Measurements from ENCODE around the gene FOXL2NB. TPM values are rescaled to one million over a fixed set of nuclear protein-coding genes. Genes with fewer than 3 reads are reported as not detected.

Gene FOXL2NB
- total RNA-seq, 1 experiment from 2014 or later, result 2.6 TPM

DNA sequence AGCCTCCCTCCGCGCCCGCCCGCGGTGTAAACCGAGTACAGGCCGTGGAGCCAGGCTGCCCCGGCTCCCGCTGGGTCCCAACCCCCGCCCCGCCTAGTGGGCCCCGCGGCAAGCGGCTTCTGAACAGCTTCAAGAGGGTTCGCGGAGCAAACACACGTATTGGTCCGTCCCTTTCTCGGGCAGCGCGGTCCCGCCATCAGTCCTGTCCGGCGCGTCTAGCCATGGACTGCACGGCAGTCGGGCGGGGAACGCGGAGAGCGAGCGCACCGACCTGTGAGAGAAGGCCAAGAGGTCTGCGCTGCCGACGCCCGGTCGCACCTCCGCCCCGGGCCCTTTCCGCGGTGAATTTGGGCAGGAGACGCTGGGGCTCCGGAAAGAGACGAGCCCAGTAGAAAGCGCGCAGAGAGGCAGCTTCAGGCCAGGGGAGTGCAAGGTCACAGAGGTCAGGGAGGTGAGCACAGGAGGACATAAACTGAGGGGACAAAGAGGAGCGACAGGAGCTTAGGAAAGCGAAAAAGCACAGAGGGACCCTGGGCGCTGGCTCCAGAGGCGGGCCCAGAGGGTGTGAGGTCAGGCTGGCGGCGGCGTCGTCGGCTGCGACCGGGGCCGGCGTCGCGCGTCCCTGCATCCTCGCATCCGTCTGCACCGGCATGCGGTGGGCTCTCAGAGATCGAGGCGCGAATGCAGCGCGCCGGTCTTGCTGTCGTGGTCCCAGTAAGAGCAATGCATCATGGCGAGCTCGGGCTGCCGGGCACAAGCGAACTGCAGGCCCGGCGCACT, 1.9 kb upstream of the FOXL2NB start:
- DNase-seq (ENCODE audit: low read depth), result peak; percentile 30

DNA sequence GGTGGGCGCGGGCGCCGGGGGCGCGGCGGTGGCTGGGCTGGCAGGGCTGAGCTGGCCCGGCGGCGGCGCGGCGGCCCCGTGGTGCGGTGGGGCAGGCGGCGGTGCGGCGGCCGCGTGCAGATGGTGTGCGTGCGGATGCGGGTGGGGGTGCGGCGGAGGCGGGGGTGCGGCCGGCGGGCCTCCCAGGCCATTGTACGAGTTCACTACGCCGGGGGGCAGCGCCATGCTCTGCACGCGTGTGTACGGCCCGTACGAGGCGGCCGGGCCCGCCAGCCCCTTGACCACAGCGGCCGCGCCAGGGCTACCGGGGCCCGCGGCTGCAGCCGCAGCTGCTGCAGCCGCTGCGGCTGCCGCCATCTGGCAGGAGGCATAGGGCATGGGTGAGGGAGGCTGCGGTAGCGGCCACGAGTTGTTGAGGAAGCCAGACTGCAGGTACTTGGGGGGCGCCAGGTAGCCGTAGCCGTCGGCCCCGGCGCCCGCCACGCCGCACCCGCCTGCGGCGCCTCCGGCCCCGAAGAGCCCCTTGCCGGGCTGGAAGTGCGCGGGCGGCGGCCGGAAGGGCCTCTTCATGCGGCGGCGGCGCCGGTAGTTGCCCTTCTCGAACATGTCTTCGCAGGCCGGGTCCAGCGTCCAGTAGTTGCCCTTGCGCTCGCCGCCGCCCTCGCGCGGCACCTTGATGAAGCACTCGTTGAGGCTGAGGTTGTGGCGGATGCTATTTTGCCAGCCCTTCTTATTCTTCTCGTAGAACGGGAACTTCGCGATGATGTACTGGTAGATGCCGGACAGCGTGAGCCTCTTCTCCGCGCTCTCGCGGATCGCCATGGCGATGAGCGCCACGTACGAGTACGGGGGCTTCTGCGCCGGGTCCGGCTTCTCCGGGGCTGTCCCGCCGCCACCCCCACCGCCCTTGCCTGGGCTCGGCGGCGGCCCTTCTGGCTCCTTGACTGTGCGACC, 1.0 kb upstream of the FOXL2NB start:
- DNase-seq (ENCODE audit: low read depth), result peak; percentile 56

DNA sequence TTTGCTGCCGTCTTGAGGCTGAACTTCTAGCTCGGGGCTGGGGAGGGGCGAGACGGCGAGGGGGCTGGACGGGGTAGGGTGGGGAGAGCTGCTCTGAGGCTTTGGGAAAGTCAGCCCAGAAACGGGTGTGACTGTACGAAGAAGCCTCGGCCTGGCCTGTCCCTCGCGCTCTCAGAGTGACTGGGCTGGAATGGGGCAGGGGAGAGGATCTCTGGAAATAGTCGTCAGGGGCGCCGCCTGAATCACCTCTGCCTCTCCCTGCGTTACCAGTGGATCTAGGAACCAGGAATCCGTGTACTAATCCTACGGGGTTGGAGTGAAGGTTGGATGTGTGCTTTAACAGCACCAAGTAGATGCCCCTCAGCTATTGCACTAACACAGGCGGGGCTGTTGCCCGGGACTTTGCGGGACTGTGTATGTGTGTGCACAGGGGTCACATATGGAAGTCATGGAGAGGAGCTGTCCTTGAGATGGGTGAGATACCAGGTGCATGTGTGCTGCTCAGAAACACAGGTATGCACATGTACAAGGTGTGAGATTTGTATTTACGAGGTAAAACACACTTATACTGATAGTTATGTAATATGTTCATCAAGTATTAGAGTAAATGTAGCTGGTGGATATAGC, 591 bp downstream of the FOXL2NB start:
- no peak for DNase-seq (ENCODE audit: low read depth)

DNA sequence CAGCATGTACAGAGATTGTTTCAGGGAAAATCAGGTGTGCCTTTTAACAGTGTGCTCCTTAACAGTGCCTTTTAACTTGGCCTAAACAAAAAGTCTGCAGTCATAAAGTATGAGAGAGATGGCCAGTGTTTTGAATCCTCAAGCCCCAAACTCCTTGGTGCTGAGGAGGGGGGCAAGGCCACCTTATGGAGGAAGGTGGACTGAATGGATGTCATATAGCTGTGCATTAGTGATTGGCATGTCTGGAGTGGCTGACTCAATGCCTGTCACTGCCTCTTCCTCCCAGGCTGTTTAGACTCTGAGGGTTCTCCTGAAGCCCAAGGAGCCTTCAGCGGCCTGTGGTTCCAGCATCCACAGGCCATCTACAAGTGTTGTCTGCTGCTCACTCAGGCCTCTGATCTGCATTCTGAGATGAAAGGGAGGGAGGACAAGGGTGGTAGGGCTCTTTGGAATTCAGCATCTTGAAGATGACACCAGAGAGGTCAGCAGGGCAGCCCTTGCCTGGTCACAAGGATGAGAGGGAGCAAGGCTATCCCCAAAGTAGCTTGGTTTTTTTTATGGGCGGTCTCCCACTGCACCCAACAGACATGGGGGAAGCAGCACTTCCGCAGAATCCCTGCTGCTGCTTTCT, 1.5 kb downstream of the FOXL2NB start:
- DNase-seq (ENCODE audit: low read depth), result no peak

DNA sequence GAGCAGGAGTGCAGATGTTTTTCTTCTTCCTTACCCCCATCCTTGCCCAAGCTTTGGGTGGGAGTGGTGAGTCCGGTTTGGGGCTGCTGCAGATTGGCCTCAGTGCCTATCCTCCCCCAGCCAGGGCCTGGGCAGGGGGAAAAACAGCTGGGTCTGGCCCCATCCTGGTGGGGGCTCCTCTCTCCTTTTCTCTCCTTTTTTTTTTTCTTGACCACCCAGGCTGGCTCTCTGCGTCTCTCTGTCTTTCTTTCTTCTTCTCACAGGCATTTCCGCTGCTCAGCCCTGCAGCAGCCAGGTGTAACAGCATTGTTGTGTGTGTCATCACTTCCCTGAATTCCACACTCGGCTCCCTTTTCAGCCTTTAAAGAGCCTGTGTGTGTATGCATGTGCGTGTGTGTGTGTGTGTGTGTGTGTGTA, 2.0 kb downstream of the FOXL2NB start:
- DNase-seq (ENCODE audit: low read depth), result no peak

DNA sequence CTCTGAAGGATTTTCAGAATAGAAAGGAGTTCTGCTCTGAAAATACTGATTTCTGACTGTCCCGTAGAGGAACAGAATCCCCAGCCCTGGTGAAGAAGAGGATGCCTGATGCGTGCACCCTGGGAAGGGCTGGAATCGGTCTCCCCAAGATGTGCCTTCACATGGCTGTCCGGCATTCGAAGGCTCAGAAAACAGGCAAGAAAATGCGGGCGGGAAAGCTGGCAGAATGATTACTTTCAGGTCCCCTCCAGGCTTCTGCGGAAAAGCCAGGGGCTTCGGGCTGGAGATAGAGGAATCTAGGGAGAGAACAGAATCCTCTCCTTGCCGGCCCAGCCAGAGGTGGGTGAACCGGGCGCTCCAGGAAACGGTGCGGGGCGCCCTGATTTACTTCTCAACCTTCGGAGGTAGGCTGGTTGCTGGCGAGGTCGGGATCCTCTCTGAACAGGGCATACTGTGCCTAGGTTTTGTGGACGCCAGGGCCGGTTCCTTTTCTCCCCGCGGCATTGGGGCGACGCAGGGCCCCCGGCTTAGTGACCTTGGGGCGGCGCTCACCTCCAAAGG, 2.5 kb downstream of the FOXL2NB start:
- DNase-seq (ENCODE audit: low read depth), result no peak

DNA sequence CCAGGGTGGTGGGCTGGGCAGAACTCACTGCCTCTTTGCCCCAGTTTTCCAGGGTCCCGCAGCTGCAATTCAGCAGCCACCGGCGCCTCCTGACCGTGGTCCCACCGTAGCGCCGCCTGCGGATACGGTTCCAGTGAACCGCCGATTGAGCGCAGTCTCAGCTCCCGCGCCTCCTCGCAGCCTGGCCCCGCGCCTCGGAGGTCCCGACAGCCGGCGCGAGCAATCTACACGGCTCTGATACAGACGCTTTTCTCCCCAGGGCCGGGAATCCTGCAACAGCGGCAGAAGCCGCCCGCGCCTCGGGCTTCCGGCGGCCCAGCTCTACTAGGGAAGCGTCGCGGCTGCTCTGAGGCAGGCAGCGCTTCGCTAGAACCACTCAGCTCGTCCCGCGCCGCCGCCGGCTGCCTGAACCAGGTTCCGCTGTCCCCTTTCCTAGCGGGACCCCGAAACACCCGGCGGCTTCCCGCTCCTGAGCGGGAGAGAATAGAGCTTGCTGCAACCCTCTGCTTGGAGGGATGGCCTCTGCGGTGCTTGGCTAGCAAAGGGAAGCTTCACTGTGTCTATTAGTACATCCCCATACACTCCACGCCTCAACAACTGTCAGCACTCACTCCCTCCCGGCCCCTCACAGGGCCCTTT, 3.1 kb downstream of the FOXL2NB start:
- no peak for DNase-seq (ENCODE audit: low read depth)

DNA sequence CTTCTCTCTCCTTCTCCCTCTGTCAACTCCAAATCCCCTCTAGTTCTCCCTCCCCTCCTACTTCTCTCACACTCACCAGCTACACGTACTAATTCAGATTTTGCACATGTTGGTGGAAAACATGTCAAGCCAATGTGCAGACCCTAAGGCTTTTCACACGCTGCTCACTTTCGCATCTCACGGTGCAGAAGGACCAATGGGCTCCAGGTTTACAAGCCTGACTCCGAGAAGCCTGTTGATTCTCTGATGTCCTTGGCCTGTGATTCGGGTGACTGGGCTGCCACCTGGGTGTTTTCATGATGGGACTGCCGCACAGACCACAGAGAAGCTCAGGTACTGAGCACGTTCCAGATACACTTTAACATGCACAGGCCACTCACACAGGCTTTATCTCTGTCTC, 3.7 kb downstream of the FOXL2NB start:
- DNase-seq (ENCODE audit: low read depth), result no peak

DNA sequence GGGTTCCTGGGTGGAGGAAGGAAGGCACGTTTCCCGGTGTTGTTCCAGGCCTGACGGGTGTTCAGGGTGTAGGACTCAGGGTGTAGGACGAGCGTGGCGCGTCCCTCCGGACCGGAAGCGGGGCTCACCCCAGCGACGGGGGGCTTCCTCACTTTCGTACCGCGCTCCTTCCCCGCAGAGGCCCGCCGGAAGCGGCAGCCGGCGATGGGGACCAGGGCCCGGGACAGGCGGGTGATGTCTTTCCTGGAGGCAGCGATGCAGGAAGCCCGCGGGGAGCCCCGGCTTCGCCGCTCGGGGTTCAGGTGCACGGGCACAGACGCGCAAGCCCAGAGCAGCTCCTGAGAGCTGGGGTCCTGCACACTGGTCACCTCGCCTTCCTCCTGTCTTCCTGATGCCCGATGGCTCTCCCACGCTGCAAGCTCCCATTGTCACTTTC, 13.4 kb downstream of the FOXL2NB start:
- DNase-seq (ENCODE audit: low read depth), result no peak

DNA sequence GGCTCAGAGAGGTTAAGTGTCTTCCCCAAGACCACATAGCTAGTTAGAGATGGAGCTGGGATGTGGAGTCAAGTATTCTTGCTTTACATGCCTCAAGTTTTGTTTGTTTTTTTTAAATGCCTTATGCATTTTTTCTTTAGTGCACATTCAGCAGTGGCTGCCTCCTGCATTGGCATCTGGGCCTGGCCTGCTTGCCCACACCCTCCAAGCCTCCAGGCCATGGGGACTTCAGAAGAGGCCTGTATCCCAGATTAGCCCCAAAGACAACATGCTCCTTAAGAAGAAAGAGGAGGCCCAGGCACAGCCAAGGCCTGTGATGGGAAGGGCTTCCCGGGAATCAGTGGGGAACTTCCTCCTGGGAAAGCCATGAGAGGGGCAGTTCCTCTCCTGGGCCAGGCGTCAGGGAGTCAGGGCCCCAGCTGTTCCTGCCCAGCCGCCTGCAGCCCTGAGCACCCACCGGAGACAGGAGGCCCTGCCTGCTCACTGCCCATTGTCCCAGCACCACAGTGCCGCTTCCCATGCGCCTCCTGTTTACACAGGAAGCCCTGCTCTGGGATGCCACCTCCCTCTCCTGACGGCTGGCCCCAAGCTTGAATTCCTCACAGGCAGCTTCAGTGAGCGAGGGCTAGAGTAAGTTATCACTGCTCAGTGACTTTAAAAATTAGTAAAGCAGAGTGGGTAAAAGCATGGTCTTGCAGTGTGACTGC, 16.0 kb downstream of the FOXL2NB start:
- no peak for DNase-seq (ENCODE audit: low read depth)

DNA sequence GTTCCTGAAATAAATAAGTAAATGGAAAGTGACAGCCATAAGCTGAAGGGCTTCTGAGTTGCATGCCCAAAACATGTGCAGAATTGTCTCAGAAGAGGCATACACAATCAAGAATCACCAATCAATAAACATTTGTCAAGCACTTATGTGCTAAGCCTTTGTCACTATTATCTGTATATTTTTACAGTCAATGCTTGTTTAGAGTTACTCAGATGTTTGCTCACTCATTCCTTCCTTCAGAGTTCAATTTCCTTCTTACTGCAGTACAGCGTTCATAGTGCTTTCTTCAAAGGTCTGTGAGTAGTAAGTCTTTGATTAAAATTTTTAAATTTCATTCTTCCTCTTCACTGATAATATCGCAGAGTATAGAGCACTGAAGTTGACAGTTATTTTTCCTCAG, 17.2 kb downstream of the FOXL2NB start:
- no peak for DNase-seq (ENCODE audit: low read depth)

DNA sequence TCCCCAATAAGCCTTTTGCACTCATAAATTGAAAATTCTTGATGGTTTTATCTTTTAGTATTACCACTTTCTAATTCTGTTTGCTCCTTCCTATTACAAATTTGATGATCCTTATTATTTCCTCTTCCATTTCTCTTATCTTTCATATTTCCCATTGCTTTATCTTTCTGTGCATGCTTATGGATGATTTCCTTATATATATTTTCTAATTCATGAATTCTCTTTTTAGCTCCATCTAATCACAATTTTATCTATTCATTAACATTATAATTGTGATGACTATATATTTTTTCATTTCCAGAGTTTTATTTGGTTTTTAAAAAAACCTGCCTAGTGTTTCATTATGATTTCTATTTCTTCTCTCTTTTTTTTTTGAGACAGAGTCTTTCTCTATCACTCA, 17.9 kb downstream of the FOXL2NB start:
- DNase-seq (ENCODE audit: low read depth), result no peak

DNA sequence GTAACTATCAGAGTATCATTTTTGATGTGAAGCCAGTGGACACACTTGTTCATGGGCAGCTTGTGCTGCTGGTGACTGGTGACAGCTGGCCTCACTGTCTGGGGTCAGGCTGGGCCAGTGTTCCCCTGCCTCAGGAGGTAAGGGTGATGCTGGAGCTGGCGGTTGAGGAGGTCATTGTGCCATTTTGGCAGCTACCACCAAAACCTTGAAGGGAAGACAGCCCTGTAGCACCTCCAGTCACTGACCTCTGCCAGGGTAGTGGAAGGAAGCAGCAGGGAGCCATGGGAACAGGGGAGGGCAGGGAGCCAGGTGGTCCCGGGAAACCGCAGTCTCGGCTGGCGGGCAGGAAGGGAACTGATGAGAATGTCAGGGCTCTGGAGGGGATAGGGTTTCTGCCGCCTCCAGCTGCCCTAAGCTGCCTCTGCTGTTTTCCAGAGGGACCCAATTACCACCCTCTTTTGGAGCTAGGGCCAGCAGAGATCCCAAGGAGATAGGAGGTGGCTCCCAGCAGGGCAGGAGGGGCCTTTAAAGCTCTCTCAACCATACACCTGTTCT, 24.8 kb downstream of the FOXL2NB start:
- DNase-seq (ENCODE audit: low read depth), result no peak

DNA sequence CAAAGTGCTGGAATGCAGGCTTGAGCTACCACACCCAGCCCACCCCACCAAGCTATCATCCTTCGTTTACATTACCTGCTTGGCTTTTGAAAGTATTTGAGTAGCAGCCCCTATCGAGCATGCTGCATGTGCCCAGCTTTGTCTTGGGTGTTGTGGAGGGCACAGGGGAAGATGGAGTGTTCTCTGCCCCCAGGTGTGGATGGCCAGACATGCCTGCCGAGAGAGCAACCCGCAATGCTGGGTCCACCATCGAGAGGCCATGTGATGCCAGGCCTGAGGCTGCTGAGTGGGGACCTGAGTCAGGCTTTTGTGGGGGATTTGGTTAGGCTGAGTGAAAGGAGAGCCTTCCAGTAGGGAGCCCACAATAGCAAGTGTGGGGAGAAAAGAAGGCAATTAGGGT, 25.9 kb downstream of the FOXL2NB start:
- DNase-seq (ENCODE audit: low read depth), result no peak

DNA sequence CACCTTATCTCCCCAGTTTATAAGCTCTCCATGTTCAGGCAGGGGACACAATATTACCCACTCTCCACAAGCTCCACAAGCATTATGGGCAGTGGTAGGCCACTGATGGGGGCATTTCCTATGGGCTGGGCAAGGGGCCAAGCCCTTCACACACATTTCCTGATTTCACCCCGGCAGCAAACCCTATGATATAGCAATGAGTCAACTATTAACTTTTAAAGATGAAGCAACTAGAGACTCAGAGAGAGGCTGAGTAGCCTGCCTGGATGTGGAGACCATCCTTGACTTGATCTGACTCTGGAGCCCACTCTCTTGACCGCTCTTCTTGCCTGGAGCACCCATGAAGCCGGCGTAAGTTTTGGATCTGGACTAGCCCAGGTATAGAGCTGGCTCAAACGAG, 27.4 kb downstream of the FOXL2NB start:
- peak; percentile 47 for DNase-seq (ENCODE audit: low read depth)

DNA sequence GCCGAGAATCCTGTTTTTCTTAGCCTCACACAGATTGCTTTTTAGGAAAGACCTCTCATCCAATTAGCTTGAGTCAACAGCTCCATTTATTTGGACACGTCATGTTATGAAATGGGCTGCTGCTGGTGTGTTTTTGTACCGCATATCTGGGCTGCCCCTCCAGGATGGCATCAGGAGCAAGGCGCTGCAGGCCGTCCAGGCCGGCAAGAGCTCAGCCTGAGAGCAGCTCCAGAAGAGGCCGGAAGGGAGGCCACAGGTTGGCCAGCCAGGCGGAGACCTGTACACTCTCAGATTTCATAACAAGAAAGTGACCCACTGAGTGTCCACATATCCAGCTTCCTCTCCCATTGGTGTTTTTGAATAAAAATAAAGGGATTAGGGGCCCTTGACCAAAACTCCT, 28.3 kb downstream of the FOXL2NB start:
- no peak for DNase-seq (ENCODE audit: low read depth)

DNA sequence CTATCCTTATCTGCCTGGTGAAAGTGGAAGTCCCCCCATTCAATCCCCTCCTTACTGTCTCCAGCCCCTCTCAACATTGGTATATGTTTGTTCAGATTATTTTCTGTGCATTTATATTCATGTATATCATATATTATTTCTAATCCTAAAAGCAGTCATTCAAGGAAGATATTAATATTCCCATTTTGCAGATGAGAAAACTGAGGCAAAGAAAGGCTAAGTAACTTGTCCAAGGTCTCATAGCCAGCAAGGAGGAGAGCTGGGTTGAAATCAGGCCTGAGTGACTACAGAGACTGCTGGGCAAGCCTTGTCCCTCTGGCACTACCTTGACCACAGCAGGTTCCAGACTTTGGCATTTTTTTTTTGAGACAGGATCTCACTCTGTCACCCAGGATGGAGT, 29.0 kb downstream of the FOXL2NB start:
- DNase-seq (ENCODE audit: low read depth), result no peak

DNA sequence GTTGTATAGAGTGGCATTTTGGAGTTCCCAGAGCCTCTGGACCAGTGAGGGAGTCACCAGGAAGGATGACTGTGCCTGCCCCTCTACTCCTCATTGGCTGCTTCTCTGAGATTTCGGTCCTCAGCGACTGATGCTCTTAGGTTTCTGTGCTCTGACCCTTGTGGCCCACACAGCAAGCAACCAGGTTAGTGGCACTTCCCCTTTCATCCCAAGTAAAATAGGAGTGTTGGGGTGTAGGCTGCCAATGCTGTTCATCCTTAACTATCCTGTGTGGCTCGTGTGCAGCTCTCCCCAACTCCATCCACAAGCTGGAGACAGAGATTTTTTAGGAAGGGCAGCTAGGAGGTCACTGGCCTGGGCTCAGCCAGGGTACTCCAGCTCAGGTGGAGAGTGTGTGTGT, 37.8 kb downstream of the FOXL2NB start:
- DNase-seq (ENCODE audit: low read depth), result peak; percentile 10

DNA sequence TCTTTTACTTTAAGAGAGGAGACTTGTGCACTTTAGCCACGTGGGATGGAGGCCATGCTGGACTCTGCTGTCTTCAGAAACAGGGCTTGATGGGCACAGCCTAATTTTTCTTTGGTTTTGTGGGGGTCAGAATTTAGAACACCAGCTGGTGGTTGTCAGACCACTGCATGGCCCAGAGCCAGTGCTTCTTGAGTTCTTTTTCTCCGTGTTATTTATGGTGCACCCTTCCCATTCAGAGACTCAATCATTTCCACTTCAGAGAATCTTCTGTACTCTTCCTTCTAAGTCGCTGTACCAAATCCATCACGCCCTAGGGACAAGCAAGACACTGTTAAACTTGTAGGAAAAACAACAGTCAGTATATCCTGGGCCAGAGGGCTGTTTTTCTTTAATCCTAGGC, 38.9 kb downstream of the FOXL2NB start:
- no peak for DNase-seq (ENCODE audit: low read depth)

DNA sequence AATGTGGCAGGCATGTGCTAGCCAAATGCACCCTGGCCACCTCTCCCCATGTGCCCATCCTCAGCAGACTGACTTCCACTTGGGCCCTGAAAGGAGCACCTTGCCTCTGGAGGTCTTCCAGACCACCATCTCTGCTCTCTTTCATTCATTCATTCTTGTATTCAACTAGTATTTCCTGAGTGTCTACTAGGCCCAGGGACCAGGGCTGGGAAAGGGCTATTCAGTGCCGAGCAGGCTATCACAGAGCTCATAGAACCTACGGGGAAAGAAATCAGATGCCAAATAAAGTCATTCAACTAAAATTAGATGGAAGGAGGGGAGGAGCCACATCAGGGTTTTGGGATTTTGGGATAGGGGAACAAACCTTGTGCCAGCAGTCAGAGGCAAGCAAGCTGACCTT, 40.2 kb downstream of the FOXL2NB start:
- DNase-seq (ENCODE audit: low read depth), result no peak

All from M059J (cell line).